Measurements from ENCODE around the gene PNMT.
A peak's percentile ranks its signal among the peaks of the same experiment; 100 is the strongest.
"Not testable (repeated sequence)": the region's sequence is repeated elsewhere in the genome, so short reads cannot be mapped to it uniquely, and the experiment has no call there.

The PNMT gene

GRCh38 chr17:39688475-39688835, 20.2 kb downstream of the PNMT start:
- peaks cover 11% of the 10 kb centered on the region for H3K36me3 ChIP-seq (ENCODE audit: insufficient read depth, low read length)
- H3K27me3 ChIP-seq (ENCODE audit: control insufficient read depth in 1 of 2, insufficient read depth in 2 of 2, low read length in 2 of 2): no peaks in the 10 kb centered on the region
- H3K9ac ChIP-seq (ENCODE audit: low read length): no peak overlapping the region
- H3K27ac ChIP-seq (ENCODE audit: low read depth, low read length): peak overlapping the region; percentile 81
- no peaks in the 10 kb centered on the region for H3K9me3 ChIP-seq (ENCODE audit: low read length)
- peaks cover 15% of the 10 kb centered on the region for H3K4me1 ChIP-seq (ENCODE audit: insufficient read depth, low read length)
- H3K4me3 ChIP-seq (ENCODE audit: low read depth in 1 of 2, low read length in 2 of 2): peak overlapping the region; percentile 91 to 95

GRCh38 chr17:39688945-39689344, 20.7 kb downstream of the PNMT start:
- no peak overlapping the region for H3K27ac ChIP-seq (ENCODE audit: low read depth, low read length)
- H3K27me3 ChIP-seq (ENCODE audit: control insufficient read depth in 1 of 2, insufficient read depth in 2 of 2, low read length in 2 of 2): no peaks in the 10 kb centered on the region
- H3K4me3 ChIP-seq (ENCODE audit: low read depth in 1 of 2, low read length in 2 of 2): peak overlapping the region in 1 of 2 donors; percentile 91
- H3K36me3 ChIP-seq (ENCODE audit: insufficient read depth, low read length): peaks cover 9% of the 10 kb centered on the region
- H3K9ac ChIP-seq (ENCODE audit: low read length): no peak overlapping the region
- H3K4me1 ChIP-seq (ENCODE audit: insufficient read depth, low read length): peaks cover 15% of the 10 kb centered on the region
- H3K9me3 ChIP-seq (ENCODE audit: low read length): no peaks in the 10 kb centered on the region

- no peak overlapping the region for H3K27ac ChIP-seq (ENCODE audit: low read depth, low read length)
- peaks cover 6% of the 10 kb centered on the region for H3K4me1 ChIP-seq (ENCODE audit: insufficient read depth, low read length)
- no peak overlapping the region for H3K4me3 ChIP-seq (ENCODE audit: low read depth in 1 of 2, low read length in 2 of 2)
- no peaks in the 10 kb centered on the region for H3K9me3 ChIP-seq (ENCODE audit: low read length)
- H3K36me3 ChIP-seq (ENCODE audit: insufficient read depth, low read length): no peaks in the 10 kb centered on the region
- no peak overlapping the region for H3K9ac ChIP-seq (ENCODE audit: low read length)
- H3K27me3 ChIP-seq (ENCODE audit: control insufficient read depth in 1 of 2, insufficient read depth in 2 of 2, low read length in 2 of 2): no peaks in the 10 kb centered on the region
These were observed 26.3 kb downstream of the PNMT start for GRCh38 chr17:39694593-39694992.

GRCh38 chr17:39695089-39695474, 26.8 kb downstream of the PNMT start:
- no peak overlapping the region for H3K9ac ChIP-seq (ENCODE audit: low read length)

GRCh38 chr17:39696731-39697130, 28.5 kb downstream of the PNMT start:
- Histone ChIP-seq H3K9me3 (ENCODE audit: low read length) (no peaks in the 10 kb centered on the region), H3K9ac (ENCODE audit: low read length) (no peak overlapping the region), H3K36me3 (ENCODE audit: insufficient read depth, low read length) (no peaks in the 10 kb centered on the region), H3K4me3 (ENCODE audit: low read depth in 1 of 2, low read length in 2 of 2) (no peak overlapping the region), H3K27ac (ENCODE audit: low read depth, low read length) (no peak overlapping the region), H3K4me1 (ENCODE audit: insufficient read depth, low read length) (peaks cover 13% of the 10 kb centered on the region), H3K27me3 (ENCODE audit: control insufficient read depth in 1 of 2, insufficient read depth in 2 of 2, low read length in 2 of 2) (no peaks in the 10 kb centered on the region)

More at GRCh38 chr17:39695089-39695474, 26.8 kb downstream of the PNMT start:
- Histone ChIP-seq H3K9me3 (ENCODE audit: low read length) (no peaks in the 10 kb centered on the region), H3K4me3 (ENCODE audit: low read depth in 1 of 2, low read length in 2 of 2) (no peak overlapping the region), H3K27me3 (ENCODE audit: control insufficient read depth in 1 of 2, insufficient read depth in 2 of 2, low read length in 2 of 2) (no peaks in the 10 kb centered on the region), H3K36me3 (ENCODE audit: insufficient read depth, low read length) (no peaks in the 10 kb centered on the region), H3K4me1 (ENCODE audit: insufficient read depth, low read length) (peaks cover 6% of the 10 kb centered on the region), H3K27ac (ENCODE audit: low read depth, low read length) (no peak overlapping the region)

- peaks cover 13% of the 10 kb centered on the region for H3K4me1 ChIP-seq (ENCODE audit: insufficient read depth, low read length)
- H3K9ac ChIP-seq (ENCODE audit: low read length): no peak overlapping the region
- H3K9me3 ChIP-seq (ENCODE audit: low read length): no peaks in the 10 kb centered on the region
- no peak overlapping the region for H3K27ac ChIP-seq (ENCODE audit: low read depth, low read length)
- H3K36me3 ChIP-seq (ENCODE audit: insufficient read depth, low read length): no peaks in the 10 kb centered on the region
- H3K4me3 ChIP-seq (ENCODE audit: low read depth in 1 of 2, low read length in 2 of 2): no peak overlapping the region
- H3K27me3 ChIP-seq (ENCODE audit: control insufficient read depth in 1 of 2, insufficient read depth in 2 of 2, low read length in 2 of 2): no peaks in the 10 kb centered on the region
These were observed 29.7 kb downstream of the PNMT start for GRCh38 chr17:39697961-39698360.

GRCh38 chr17:39699157-39699817, 31.0 kb downstream of the PNMT start:
- Histone ChIP-seq H3K9ac (ENCODE audit: low read length) (peak overlapping the region; percentile 7), H3K4me3 (ENCODE audit: low read depth in 1 of 2, low read length in 2 of 2) (peak overlapping the region; percentile 67 to 87), H3K4me1 (ENCODE audit: insufficient read depth, low read length) (peaks cover 13% of the 10 kb centered on the region), H3K27ac (ENCODE audit: low read depth, low read length) (peak overlapping the region; percentile 86)
- not testable (repeated sequence) for H3K9me3 ChIP-seq (ENCODE audit: low read length); H3K36me3 ChIP-seq (ENCODE audit: insufficient read depth, low read length); H3K27me3 ChIP-seq (ENCODE audit: control insufficient read depth in 1 of 2, insufficient read depth in 2 of 2, low read length in 2 of 2)

GRCh38 chr17:39699818-39700147, 31.5 kb downstream of the PNMT start, which contains the start of gene ERBB2:
ERBB2 (plus strand) TSS chr17:39700064; CDS start chr17:39700239, 175 bp downstream.
- Histone ChIP-seq H3K27ac (ENCODE audit: low read depth, low read length) (peak within 1 kb of the TSS; percentile 86), H3K4me3 (ENCODE audit: low read depth in 1 of 2, low read length in 2 of 2) (peak within 1 kb of the TSS; percentile 67 to 87), H3K4me1 (ENCODE audit: insufficient read depth, low read length) (peaks cover 17% of the 10 kb centered on the region), H3K27me3 (ENCODE audit: control insufficient read depth in 1 of 2, insufficient read depth in 2 of 2, low read length in 2 of 2) (no peaks in the 10 kb centered on the region), H3K9me3 (ENCODE audit: low read length) (no peaks in the 10 kb centered on the region), H3K9ac (ENCODE audit: low read length) (peak within 1 kb of the TSS; percentile 7), H3K36me3 (ENCODE audit: insufficient read depth, low read length) (no peaks in the 10 kb centered on the region)

GRCh38 chr17:39700148-39700987, 32.1 kb downstream of the PNMT start:
- peaks cover 21% of the 10 kb centered on the region for H3K4me1 ChIP-seq (ENCODE audit: insufficient read depth, low read length)
- H3K4me3 ChIP-seq (ENCODE audit: low read depth in 1 of 2, low read length in 2 of 2): peak overlapping the region; percentile 67 to 87
- H3K9me3 ChIP-seq (ENCODE audit: low read length): no peaks in the 10 kb centered on the region
- peak overlapping the region; percentile 86 for H3K27ac ChIP-seq (ENCODE audit: low read depth, low read length)
- H3K27me3 ChIP-seq (ENCODE audit: control insufficient read depth in 1 of 2, insufficient read depth in 2 of 2, low read length in 2 of 2): no peaks in the 10 kb centered on the region
- no peaks in the 10 kb centered on the region for H3K36me3 ChIP-seq (ENCODE audit: insufficient read depth, low read length)
- peak overlapping the region; percentile 7 for H3K9ac ChIP-seq (ENCODE audit: low read length)

- Histone ChIP-seq H3K9me3 (ENCODE audit: low read length) (no peaks in the 10 kb centered on the region), H3K9ac (ENCODE audit: low read length) (peak overlapping the region; percentile 7), H3K27me3 (ENCODE audit: control insufficient read depth in 1 of 2, insufficient read depth in 2 of 2, low read length in 2 of 2) (no peaks in the 10 kb centered on the region), H3K4me3 (ENCODE audit: low read depth in 1 of 2, low read length in 2 of 2) (peak overlapping the region; percentile 67 to 87), H3K36me3 (ENCODE audit: insufficient read depth, low read length) (no peaks in the 10 kb centered on the region), H3K4me1 (ENCODE audit: insufficient read depth, low read length) (peaks cover 21% of the 10 kb centered on the region), H3K27ac (ENCODE audit: low read depth, low read length) (no peak overlapping the region)
These were observed 32.9 kb downstream of the PNMT start for GRCh38 chr17:39701012-39701783.

GRCh38 chr17:39701784-39702422, 33.6 kb downstream of the PNMT start:
- Histone ChIP-seq H3K4me1 (ENCODE audit: insufficient read depth, low read length) (peaks cover 21% of the 10 kb centered on the region), H3K27ac (ENCODE audit: low read depth, low read length) (no peak overlapping the region), H3K4me3 (ENCODE audit: low read depth in 1 of 2, low read length in 2 of 2) (peak overlapping the region in 1 of 2 donors; percentile 67), H3K36me3 (ENCODE audit: insufficient read depth, low read length) (no peaks in the 10 kb centered on the region), H3K27me3 (ENCODE audit: control insufficient read depth in 1 of 2, insufficient read depth in 2 of 2, low read length in 2 of 2) (no peaks in the 10 kb centered on the region), H3K9me3 (ENCODE audit: low read length) (no peaks in the 10 kb centered on the region), H3K9ac (ENCODE audit: low read length) (no peak overlapping the region)

Measured in muscle layer of colon (tissue), 2 donors.